ENCODE data around the gene CNTNAP2.

Gene CNTNAP2

GRCh38 chr7:146635205-146636032 is 518.8 kb downstream of the CNTNAP2 start:
- DNase-seq: no peak

DNA sequence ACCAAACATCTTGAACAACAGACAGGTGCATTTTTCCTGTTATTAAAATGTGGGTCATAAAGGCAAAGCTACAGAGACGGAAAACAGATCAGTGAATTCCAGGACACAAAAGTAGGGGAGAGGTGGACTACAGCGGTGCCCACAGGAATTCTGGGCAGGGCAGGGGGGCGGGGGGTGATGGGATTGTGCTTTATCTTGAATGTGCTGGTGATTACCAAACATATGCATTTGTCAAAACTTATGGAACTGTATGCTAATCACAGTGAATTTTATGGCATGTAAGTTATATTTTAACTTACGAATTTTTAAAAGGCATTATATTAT is 519.4 kb downstream of the CNTNAP2 start:
- DNase-seq: no peak

DNA sequence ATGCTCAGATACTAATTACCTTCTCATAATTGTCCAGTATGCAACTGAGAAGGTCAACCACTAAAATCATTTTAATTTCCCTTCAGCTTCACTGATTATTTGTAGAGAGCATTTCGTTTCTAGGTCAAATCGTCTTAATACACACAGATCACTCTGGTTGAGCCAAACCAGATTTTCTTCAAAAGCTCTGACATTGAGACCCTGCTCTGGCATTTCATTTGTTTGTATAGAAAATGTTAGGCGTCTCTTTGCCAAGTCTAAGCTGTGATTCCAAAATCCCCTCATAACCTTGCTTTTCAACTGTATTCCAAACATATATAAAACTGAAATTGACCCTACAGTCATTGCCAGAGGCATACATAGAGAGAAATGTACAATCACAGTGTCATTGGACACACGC is 520.0 kb downstream of the CNTNAP2 start:
- no peak for DNase-seq

- DNase-seq: no peak
Measured at GRCh38 chr7:146639291-146639690, 522.7 kb downstream of the CNTNAP2 start.

- DNase-seq: no peak
Measured at GRCh38 chr7:146641491-146641890, 524.9 kb downstream of the CNTNAP2 start.

DNA sequence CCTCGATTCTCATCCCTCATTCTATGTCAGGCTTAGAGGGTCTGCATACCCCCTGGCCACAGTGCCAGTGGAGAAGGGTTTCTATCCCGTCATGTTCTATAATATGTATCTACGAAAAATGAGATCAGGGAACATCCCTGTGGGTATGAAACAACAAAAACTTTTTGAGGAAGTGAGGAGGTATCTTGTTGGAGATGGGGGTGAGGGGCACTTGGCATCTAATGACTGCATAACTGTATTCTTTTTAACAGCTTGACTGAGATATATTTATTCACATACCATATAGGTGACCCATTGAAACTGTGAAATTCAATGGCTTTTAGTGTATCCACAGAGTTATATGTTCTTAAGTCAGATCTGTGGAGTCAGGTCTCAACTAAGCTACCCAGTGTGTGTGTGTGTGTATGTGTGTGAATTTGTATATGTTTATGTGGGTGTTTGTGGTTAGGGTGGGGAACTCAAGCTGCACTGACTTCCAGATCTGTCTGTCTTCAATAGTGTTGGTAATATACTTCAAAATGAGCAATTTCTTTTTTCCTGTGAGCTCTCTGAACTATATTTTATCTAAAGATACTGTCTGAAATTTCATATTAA is 528.9 kb downstream of the CNTNAP2 start:
- DNase-seq: no peak

- no peak for DNase-seq
Measured at GRCh38 chr7:146647445-146647844, 530.8 kb downstream of the CNTNAP2 start.

DNA sequence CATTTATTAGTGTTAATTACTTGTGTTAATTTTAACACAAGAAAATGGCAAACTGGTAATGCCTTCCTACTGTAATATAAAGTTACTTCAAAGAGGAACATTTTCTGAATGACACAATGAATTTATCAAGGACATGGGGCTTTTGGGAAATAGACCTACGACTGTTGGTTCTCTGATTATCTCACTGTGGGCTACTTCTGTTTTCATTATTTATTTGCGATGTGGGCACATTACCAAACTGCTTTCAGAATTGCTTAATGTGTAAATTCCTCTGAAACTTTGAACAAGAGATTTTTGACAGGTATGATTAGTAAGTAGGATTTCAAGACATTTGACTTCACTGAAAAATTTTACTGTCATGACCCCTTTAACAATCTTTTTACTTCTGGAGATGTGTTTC is 535.6 kb downstream of the CNTNAP2 start:
- DNase-seq: peak; percentile 37

GRCh38 chr7:146654048-146654447 is 537.4 kb downstream of the CNTNAP2 start:
- DNase-seq: no peak

GRCh38 chr7:146655928-146656797 is 539.6 kb downstream of the CNTNAP2 start:
- DNase-seq: no peak

DNA sequence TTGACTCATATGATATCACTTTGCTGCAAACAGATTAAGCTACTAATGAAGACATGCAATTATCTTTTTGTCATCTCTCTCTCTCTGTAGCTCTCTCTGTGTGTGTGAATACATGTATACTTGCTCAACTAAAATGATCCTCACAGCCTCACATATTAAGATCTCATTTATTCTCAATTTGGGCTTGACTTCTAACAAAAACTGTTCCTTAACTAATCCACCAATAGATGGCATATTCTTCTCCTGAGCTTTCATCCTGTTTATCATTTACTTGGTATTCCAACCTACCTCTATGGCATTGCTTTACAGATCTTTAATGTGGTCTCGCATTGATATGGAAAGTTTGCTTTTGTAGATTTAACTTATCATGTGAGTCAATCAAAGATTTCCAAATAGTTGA is 540.4 kb downstream of the CNTNAP2 start:
- DNase-seq: no peak

- DNase-seq: no peak
Measured at GRCh38 chr7:146658604-146659003, 542.0 kb downstream of the CNTNAP2 start.

GRCh38 chr7:146659732-146660131 is 543.1 kb downstream of the CNTNAP2 start:
- DNase-seq: no peak

GRCh38 chr7:146660839-146661238 is 544.2 kb downstream of the CNTNAP2 start:
- no peak for DNase-seq

DNA sequence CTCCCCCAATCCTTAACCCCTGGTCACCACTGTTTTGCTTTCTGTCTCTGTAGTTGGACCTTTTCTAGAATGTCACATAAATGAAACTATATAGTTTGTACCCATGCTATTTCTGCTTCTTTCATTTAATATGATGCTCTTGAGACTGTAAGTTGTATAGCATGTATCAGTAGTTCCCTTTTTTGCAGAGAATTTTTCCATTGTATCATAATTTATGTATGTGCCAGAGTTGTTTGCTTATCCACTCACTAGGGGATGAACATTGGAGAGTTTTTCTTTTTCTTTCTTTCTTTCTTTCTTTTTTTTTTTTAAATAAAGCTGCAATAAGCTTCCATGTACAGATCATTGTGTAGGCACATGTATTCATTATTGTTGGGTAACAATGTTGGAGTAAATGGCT is 544.8 kb downstream of the CNTNAP2 start:
- no peak for DNase-seq

GRCh38 chr7:146661929-146662328 is 545.3 kb downstream of the CNTNAP2 start:
- no peak for DNase-seq

GRCh38 chr7:146665023-146665422 is 548.4 kb downstream of the CNTNAP2 start:
- DNase-seq: no peak

- no peak for DNase-seq
Measured at GRCh38 chr7:146670532-146670931, 553.9 kb downstream of the CNTNAP2 start.

DNA sequence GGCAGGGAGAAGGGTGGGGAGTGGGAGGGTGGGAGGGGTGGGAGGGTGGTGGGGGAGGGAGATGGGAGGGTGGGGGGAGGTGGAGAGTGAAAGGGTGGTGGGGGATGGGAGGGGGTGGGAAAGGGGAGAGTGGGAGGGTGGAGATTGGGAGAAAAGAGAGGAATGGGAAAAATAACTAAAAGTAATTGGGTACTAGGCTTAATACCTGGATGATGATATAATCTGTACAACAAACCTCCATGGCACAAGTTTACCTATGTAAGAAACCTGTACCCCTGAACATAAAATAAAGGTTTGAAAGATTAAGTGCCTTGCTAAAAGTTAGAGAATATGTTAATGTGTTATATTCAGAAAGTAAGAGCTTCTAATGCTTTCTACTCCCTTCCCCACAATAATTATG is 564.9 kb downstream of the CNTNAP2 start:
- no peak for DNase-seq

DNA sequence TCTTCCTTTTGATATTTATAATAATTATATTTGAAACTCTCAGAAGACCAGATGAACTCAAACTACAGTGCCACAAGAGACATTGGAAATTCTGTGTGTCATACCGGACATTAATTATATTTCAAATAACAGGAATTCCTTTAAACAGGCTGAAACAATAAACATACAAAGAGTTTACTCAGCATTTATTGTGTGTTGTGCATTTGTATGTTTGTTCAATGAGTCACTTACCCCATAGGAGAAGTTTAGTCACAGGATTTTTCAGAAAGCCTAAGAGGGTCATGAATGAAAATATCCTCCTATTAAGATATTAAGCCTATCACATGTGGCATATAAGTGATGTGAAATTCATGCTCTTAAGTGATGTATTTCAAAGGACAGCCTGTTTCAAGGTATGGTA is 566.8 kb downstream of the CNTNAP2 start:
- no peak for DNase-seq

GRCh38 chr7:146690987-146691386 is 574.4 kb downstream of the CNTNAP2 start:
- no peak for DNase-seq

DNA sequence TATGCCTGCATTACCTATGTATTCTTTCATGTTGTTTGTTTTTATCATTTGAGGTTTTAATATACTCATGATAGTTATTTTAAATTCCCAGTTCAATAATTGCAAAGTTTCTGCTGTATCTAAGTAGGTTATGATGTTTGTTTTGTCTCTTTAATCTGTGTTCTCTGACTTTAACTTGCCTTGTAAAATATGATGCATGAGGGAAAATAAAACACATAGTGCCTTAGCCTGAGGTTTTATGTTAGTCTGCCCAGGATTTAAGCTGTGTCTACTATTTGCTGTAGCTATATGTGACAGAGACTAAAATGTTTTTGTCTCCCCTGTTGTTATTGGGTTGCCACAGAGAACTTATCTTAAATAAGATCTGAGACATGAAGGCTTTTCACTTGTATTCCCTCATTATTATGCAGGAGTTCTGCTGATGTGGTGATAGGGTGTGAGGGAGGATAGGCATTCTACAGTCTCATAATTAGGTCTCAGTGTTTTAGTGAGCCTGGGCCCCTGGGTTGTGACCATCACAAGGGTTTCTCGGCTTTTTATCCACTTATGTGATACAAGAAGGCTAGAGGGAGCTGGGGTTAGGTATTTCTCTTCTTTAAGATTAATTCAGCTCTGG is 582.5 kb downstream of the CNTNAP2 start:
- DNase-seq: no peak

DNA sequence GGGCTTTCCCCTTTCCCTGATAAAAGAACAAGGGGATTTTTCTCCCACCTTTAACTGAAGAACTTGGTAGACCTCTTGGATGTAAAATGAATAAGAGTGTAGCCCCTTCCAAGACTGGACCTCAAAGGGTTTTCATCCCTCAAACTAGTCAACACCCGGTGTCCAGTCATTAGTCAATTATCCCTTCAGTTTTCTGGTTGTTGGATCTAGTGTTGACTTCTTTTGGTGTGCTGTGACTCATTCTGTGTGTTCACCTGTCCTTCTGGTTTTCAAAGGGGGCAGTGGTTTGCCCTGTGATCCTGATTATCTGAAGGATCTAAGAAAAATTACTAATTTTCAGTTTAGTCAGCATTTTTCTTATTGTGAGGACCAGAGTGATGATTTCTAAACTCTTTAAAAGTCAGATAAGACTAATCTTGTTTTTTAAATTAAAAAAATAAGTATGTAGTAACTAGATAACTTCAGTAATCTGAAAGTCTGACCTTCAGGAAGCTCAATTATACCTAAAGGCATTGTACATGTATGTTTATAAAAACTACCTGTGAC is 583.5 kb downstream of the CNTNAP2 start:
- no peak for DNase-seq

Data from suppressor macrophage treated with lipopolysaccharide for 4 hours (primary cell).